H1 (cell line): ENCODE measurements around the gene CYP2F1. TPM values are rescaled to one million over a fixed set of nuclear protein-coding genes. Genes with fewer than 3 reads are reported as not detected.

Experiments used
- CTCF ChIA-PET: fragments of 300-600 bp; sonication (Branson Sonifier 250); formaldehyde crosslinking; loops from one replicate; lab custom pipeline; 2021; ENCODE audit not compliant: partially characterized antibody; lab: Charles Lee
- POLR2A ChIA-PET: fragments of 300-600 bp; sonication (Branson Sonifier 250); formaldehyde crosslinking; loops from one replicate; lab custom pipeline; 2021; ENCODE audit warnings: inconsistent platforms; ENCODE audit not compliant: partially characterized antibody; lab: Charles Lee
- DNase-seq, 2 experiments: peaks; one replicate each; pipeline versions ENCODE4 v3.0.0 to v3.0.0-alpha.2; 2010 to 2022; ENCODE audit warnings: low spot score in 2 of 2, low read depth in 1 of 2, mixed read lengths in 1 of 2
- FAIRE-seq: peaks from 2 replicates; lab custom pipeline; 2011; peaks lifted over from hg19 to GRCh38; lab: Jason Lieb, UNC
- H2AFZ ChIP-seq: 2 replicates; pipeline ENCODE4 v1.8.1; 2012; ENCODE audit warnings: low read length, inconsistent platforms
- H2AK5ac ChIP-seq: 2 replicates; pipeline ENCODE4 v1.6.1; 2013; ENCODE audit warnings: low read depth, low read length
- H2BK120ac ChIP-seq: replicated peaks from 2 replicates; pipeline ENCODE3; 2013; ENCODE audit warnings: low read depth, low read length, inconsistent platforms
- H2BK12ac ChIP-seq: 2 replicates; pipeline ENCODE4 v1.6.1; 2013; ENCODE audit warnings: low read depth, low read length
- H2BK15ac ChIP-seq: 2 replicates; pipeline ENCODE4 v1.6.1; 2013; ENCODE audit warnings: low read length
- H2BK20ac ChIP-seq: 2 replicates; pipeline ENCODE4 v1.6.1; 2013; ENCODE audit warnings: low read length
- H2BK5ac ChIP-seq: 2 replicates; pipeline ENCODE4 v1.6.1; 2013; ENCODE audit warnings: low read depth, low read length
- H3K14ac ChIP-seq: 2 replicates; pipeline ENCODE4 v1.6.1; 2013; ENCODE audit warnings: inconsistent platforms; ENCODE audit not compliant: insufficient read length
- H3K18ac ChIP-seq: 2 replicates; pipeline ENCODE4 v1.6.1; 2013; ENCODE audit warnings: low read length; ENCODE audit errors: extremely low read depth
- H3K23ac ChIP-seq: 2 replicates; pipeline ENCODE4 v1.6.1; 2013; ENCODE audit warnings: inconsistent platforms; ENCODE audit not compliant: insufficient read length
- H3K23me2 ChIP-seq: 2 replicates; pipeline ENCODE4 v1.6.1; 2013; ENCODE audit warnings: low read depth, low read length
- H3K27ac ChIP-seq: 2 replicates; pipeline ENCODE4 v1.6.1; 2011; ENCODE audit warnings: low read depth, low read length, inconsistent platforms
- H3K27me3 ChIP-seq, 4 experiments: replicated peaks in 1 of 4; 1 replicate in 1 of 4; 2 replicates in 3 of 4; pipeline versions ENCODE4 v1.6.1 to v1.8.1; 2011 to 2013; ENCODE audit warnings: low read length in 3 of 4, mild to moderate bottlenecking in 3 of 4, inconsistent platforms in 2 of 4, mixed read lengths in 2 of 4, moderate library complexity in 1 of 4; ENCODE audit not compliant: control insufficient read depth in 3 of 4, insufficient read depth in 3 of 4; ENCODE audit errors: extremely low read depth in 1 of 4
- H3K36me3 ChIP-seq, 4 experiments: 2 replicates each; pipeline versions ENCODE4 v1.6.1 to v1.8.1; 2011 to 2013; ENCODE audit warnings: mild to moderate bottlenecking in 4 of 4, low read length in 3 of 4, moderate library complexity in 2 of 4, control low read depth in 1 of 4, inconsistent platforms in 1 of 4; ENCODE audit not compliant: insufficient read depth in 4 of 4, control insufficient read depth in 2 of 4
- H3K4ac ChIP-seq: replicated peaks from 2 replicates; pipeline ENCODE3; 2013; ENCODE audit warnings: low read length, low read depth, mixed read lengths, inconsistent platforms; ENCODE audit not compliant: insufficient read length
- H3K4me1 ChIP-seq, 4 experiments: replicated peaks in 1 of 4; 1 replicate in 1 of 4; 2 replicates in 3 of 4; pipeline versions ENCODE4 v1.6.1 to v1.8.1; 2011 to 2013; ENCODE audit warnings: low read length in 3 of 4, inconsistent platforms in 2 of 4, mixed read lengths in 1 of 4; ENCODE audit not compliant: insufficient read depth in 4 of 4, control insufficient read depth in 3 of 4
- H3K4me2 ChIP-seq, 2 experiments: 2 replicates each; pipeline versions ENCODE4 v1.6.1 to v1.8.1; 2011 to 2013; ENCODE audit warnings: low read depth in 2 of 2, low read length in 2 of 2, control low read depth in 1 of 2, inconsistent platforms in 1 of 2, mild to moderate bottlenecking in 1 of 2; ENCODE audit not compliant: insufficient read depth in 1 of 2
- H3K4me3 ChIP-seq, 4 experiments: fragments of 200-600, 300-600 bp in 1 of 4; sonication (generic), shearing (Covaris generic), sonication (Bioruptor Twin) in 1 of 4; 2 replicates each; pipeline versions ENCODE4 v1.5.1 to v1.8.1; 2011 to 2016; ENCODE audit warnings: low read length in 4 of 4, low read depth in 3 of 4, control low read depth in 2 of 4, inconsistent platforms in 2 of 4, mild to moderate bottlenecking in 2 of 4, mixed read lengths in 1 of 4, moderate library complexity in 1 of 4; ENCODE audit not compliant: insufficient read depth in 2 of 4; ENCODE audit errors: extremely low read depth in 1 of 4
- H3K56ac ChIP-seq: replicated peaks from 2 replicates; pipeline ENCODE3; 2013; ENCODE audit warnings: low read depth, mild to moderate bottlenecking, mixed read lengths, low read length, inconsistent platforms; ENCODE audit not compliant: insufficient read length
- H3K79me1 ChIP-seq: 2 replicates; pipeline ENCODE4 v1.6.1; 2013; ENCODE audit warnings: low read depth, low read length, control low read depth
- H3K79me2 ChIP-seq, 2 experiments: 2 replicates each; pipeline versions ENCODE4 v1.6.1 to v1.8.1; 2012 to 2013; ENCODE audit warnings: low read length in 2 of 2, mild to moderate bottlenecking in 2 of 2, inconsistent platforms in 1 of 2; ENCODE audit not compliant: insufficient read depth in 2 of 2, control insufficient read depth in 1 of 2
- H3K9ac ChIP-seq, 4 experiments: replicated peaks in 1 of 4; 1 replicate in 1 of 4; 2 replicates in 3 of 4; pipeline versions ENCODE4 v1.6.1 to v1.8.1; 2011 to 2013; ENCODE audit warnings: low read depth in 3 of 4, low read length in 3 of 4, control low read depth in 2 of 4, mild to moderate bottlenecking in 2 of 4, moderate library complexity in 2 of 4, inconsistent platforms in 1 of 4; ENCODE audit errors: extremely low read depth in 1 of 4
- H3K9me3 ChIP-seq, 2 experiments: 2 replicates each; pipeline versions ENCODE4 v1.6.1 to v1.8.1; 2012 to 2013; ENCODE audit warnings: mild to moderate bottlenecking in 2 of 2, moderate library complexity in 2 of 2, control low read depth in 1 of 2, inconsistent platforms in 1 of 2, low read depth in 1 of 2, low read length in 1 of 2, mixed read lengths in 1 of 2; ENCODE audit not compliant: insufficient read depth in 2 of 2
- H4K20me1 ChIP-seq, 2 experiments: replicated peaks in 1 of 2; 2 replicates each; pipeline versions ENCODE3 to v1.8.1; 2011 to 2013; ENCODE audit warnings: inconsistent platforms in 2 of 2, low read length in 2 of 2, mild to moderate bottlenecking in 1 of 2; ENCODE audit not compliant: insufficient read depth in 2 of 2, control insufficient read depth in 1 of 2
- H4K5ac ChIP-seq: 2 replicates; pipeline ENCODE4 v1.6.1; 2013; ENCODE audit warnings: low read length, low read depth, mixed read lengths, inconsistent platforms; ENCODE audit not compliant: insufficient read length
- H4K8ac ChIP-seq: 2 replicates; pipeline ENCODE4 v1.8.0; 2013; ENCODE audit warnings: mild to moderate bottlenecking, moderate library complexity, low read length, inconsistent platforms; ENCODE audit not compliant: insufficient read depth; ENCODE audit errors: extremely low read depth
- H4K91ac ChIP-seq: replicated peaks from 2 replicates; pipeline ENCODE3; 2013; ENCODE audit warnings: low read length, mixed read lengths, inconsistent platforms; ENCODE audit not compliant: insufficient read length
- BCL11A ChIP-seq, 2 experiments: IDR thresholded peaks; one replicate each; pipeline ENCODE4 v1.6.1; 2011; ENCODE audit warnings: low read depth in 2 of 2, low read length in 2 of 2, mild to moderate bottlenecking in 2 of 2
- POLR2A ChIP-seq, 2 experiments: IDR thresholded peaks; 1 replicate in 1 of 2; 2 replicates in 1 of 2; pipeline ENCODE4 v1.6.1; 2011; ENCODE audit warnings: low read depth in 2 of 2, low read length in 2 of 2, mild to moderate bottlenecking in 2 of 2; ENCODE audit errors: control extremely low read depth in 1 of 2
- RAD21 ChIP-seq, 2 experiments: IDR thresholded peaks in 1 of 2; conservative IDR thresholded peaks in 1 of 2; 2 replicates each; pipeline ENCODE4 v1.6.1; 2011; ENCODE audit warnings: low read depth in 2 of 2, low read length in 2 of 2, improper control_type of control experiment in 1 of 2, inconsistent platforms in 1 of 2, mild to moderate bottlenecking in 1 of 2, moderate library complexity in 1 of 2
- RNF2 ChIP-seq: fragments of 200-900, 300-1000 bp; sonication (generic); IDR thresholded peaks from 2 replicates; pipeline ENCODE4 v1.7.1; 2016; ENCODE audit warnings: borderline replicate concordance, low read depth, mild to moderate bottlenecking, antibody characterized with exemption, low read length; ENCODE audit not compliant: poor library complexity, severe bottlenecking; ENCODE audit errors: missing control alignments
- SRF ChIP-seq: IDR thresholded peaks from 2 replicates; pipeline ENCODE4 v1.6.1; 2011; ENCODE audit warnings: mild to moderate bottlenecking, low read depth, low read length, moderate library complexity
- SUZ12 ChIP-seq: fragments of 200-600 bp; sonication (generic); IDR thresholded peaks from 2 replicates; pipeline ENCODE4 v1.6.1; 2012; ENCODE audit warnings: mild to moderate bottlenecking, inconsistent platforms, low read length, moderate library complexity, mixed read lengths
- TEAD4 ChIP-seq: IDR thresholded peaks from 2 replicates; pipeline ENCODE4 v1.6.1; 2012; ENCODE audit warnings: low read depth, low read length, inconsistent platforms, mixed read lengths
- WGBS, 2 experiments: shearing (Covaris generic) in 1 of 2; methylation state at CpG; one replicate each; pipeline versions ENCODE4 v1.1.6 to v1.1.7; 2013 to 2015; ENCODE audit warnings: low lambda C conversion rate in 2 of 2, mixed read lengths in 2 of 2, inconsistent platforms in 1 of 2, low coverage in 1 of 2, missing lambda C conversion rate in 1 of 2; ENCODE audit not compliant: insufficient replicate concordance in 2 of 2, insufficient coverage in 1 of 2, insufficient read length in 1 of 2; ENCODE audit errors: extremely low coverage in 1 of 2, missing lambda C conversion rate in 1 of 2; 5-methylcytosine and 5-hydroxymethylcytosine counted together
- polyA plus RNA-seq, 7 experiments: library from polyadenylated mRNA; depleted of rRNA in 3 of 7; stranded (reverse) in 5 of 7; unstranded in 2 of 7; fragments of >200 nt in 5 of 7; fragments of 200-250 nt in 2 of 7; gene quantifications; 1 replicate in 5 of 7; 2 replicates in 1 of 7; 4 replicates in 1 of 7; pipeline versions ENCODE4 v1.2.1 to v1.2.3, GENCODE V29; 2011 to 2013; ENCODE audit warnings: missing spikeins in 2 of 7, mixed read lengths in 2 of 7
- total RNA-seq: library from RNA; stranded (reverse); fragmentation: NEBNext Ultra II Directional; extraction: Animal tissue kit (Norgen Biotek cat#: 25700); gene quantifications from 2 replicates; pipeline ENCODE4 v1.2.1, GENCODE V29; 2021

CYP2F1 gene
- total and polyA plus RNA-seq, 2 of the 8 experiments (the other 6 are each of a cell fraction or from before 2014, with no cell fraction given): 0.17 TPM; not detected in 1

DNA sequence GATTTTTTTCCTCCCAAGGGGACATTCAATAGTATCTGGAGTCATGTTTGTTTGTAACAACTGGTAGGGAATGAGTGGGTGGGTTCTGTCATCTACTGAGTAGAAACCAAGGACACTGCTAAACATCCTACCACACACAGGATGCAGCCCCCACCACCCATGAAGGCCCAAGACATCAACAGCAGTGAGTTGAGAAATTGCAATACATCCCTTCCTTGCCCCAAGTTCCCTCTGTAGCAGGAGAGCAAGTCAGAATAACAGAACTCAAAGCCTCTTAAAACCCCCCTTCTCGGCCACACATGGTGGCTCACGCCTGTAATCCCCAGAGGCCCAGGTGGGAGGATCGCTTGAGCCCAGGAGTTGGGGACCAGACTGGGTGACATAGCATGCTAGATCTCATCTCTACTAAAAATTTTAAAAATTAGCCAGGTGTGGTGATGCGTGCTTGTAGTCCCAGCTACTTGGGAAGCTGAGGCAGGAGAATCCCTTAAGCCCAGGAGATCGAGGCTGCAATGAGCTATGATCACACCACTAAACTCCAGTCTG lies 2.4 kb upstream of the CYP2F1 start:
- no peak overlapping the region for H2BK15ac ChIP-seq
- H3K27me3 ChIP-seq: no peaks in the 10 kb centered on the region
- no peak overlapping the region for H3K18ac ChIP-seq
- H2BK5ac ChIP-seq: no peak overlapping the region
- peaks cover 25 to 28% of the 10 kb centered on the region in 2 experiments for H3K9me3 ChIP-seq
- FAIRE-seq (no peak), DNase-seq (no peak)
- no peak overlapping the region for H2AK5ac ChIP-seq
- no peak overlapping the region for H3K23ac ChIP-seq
- H2BK12ac ChIP-seq: no peak overlapping the region
- no peaks in the 10 kb centered on the region for H3K79me2 ChIP-seq
- POLR2A ChIA-PET: interaction anchor here (0.7 kb wide), 1 partner anchor 221 kb away, joined by 3 read pairs; no protein-coding TSS in a partner anchor
- no peak overlapping the region for H2BK20ac ChIP-seq
- no peak overlapping the region for H4K5ac ChIP-seq
- H3K14ac ChIP-seq: no peak overlapping the region
- H2AFZ ChIP-seq: no peak overlapping the region
- H3K27ac ChIP-seq: no peak overlapping the region
- no peaks in the 10 kb centered on the region; the same call in 1 of the 2 replicates for H3K23me2 ChIP-seq
- no peaks in the 10 kb centered on the region for H3K4me1 ChIP-seq
- no peaks in the 10 kb centered on the region for H4K20me1 ChIP-seq
- TF ChIP-seq SRF: no peak
- TF ChIP-seq BCL11A (IDR thresholded peaks at IDR 0.05; ENCODE audit: low read depth in 2 of 2, low read length in 2 of 2): no peak
- no peak for TF ChIP-seq POLR2A (IDR thresholded peaks at IDR 0.05; ENCODE audit: control extremely low read depth in 1 of 2, low read depth in 2 of 2, low read length in 2 of 2)
- TF ChIP-seq TEAD4: no peak
- TF ChIP-seq RNF2: no peak
- no peak for TF ChIP-seq RAD21 (IDR thresholded peaks at IDR 0.05 in 1 of 2, conservative IDR thresholded peaks at IDR 0.05 in 1 of 2; ENCODE audit: low read depth in 2 of 2, low read length in 2 of 2)
- no peak for TF ChIP-seq SUZ12
- no peaks in the 10 kb centered on the region for H3K36me3 ChIP-seq
- H4K8ac ChIP-seq: no peak overlapping the region
- no peak overlapping the region for H3K4me2 ChIP-seq
- no peak overlapping the region for H3K4ac ChIP-seq
- no peak overlapping the region for H3K56ac ChIP-seq
- H2BK120ac ChIP-seq: no peak overlapping the region
- no peak overlapping the region for H4K91ac ChIP-seq
- H3K4me3 ChIP-seq: no peak overlapping the region
- CTCF ChIA-PET: interaction anchor here (0.7 to 2.4 kb wide), 6 partner anchors 11 to 252 kb away, joined by 3 to 10 read pairs (median 6); no protein-coding TSS in a partner anchor
- no peaks in the 10 kb centered on the region for H3K79me1 ChIP-seq
- no peak overlapping the region for H3K9ac ChIP-seq
- 92% methylated on average over 5 of the region's 5 CpGs; no CpG with 5 or more reads in 1 of the 2 experiments for WGBS, 2 experiments
